ENCODE measurements around the gene C4A. TPM values are rescaled to one million over a fixed set of nuclear protein-coding genes. Genes with fewer than 3 reads are reported as not detected.

C4A gene
- total and polyA plus RNA-seq, 2 of the 4 experiments (the other 2 are of a cell fraction), result 0.90 to 3.8 TPM

DNA sequence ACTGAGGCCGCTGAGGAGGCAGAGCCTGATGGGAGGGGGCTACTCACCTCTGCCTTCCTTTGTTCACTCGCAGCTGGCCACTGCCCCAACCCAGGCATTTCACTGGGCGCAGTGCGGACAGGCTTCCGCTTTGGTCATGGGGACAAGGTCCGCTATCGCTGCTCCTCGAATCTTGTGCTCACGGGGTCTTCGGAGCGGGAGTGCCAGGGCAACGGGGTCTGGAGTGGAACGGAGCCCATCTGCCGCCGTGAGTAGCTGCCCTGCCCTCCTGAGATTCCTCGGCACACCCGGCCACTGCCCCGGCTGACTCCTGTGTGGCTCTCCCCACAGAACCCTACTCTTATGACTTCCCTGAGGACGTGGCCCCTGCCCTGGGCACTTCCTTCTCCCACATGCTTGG lies 48.3 kb upstream of the C4A start:
- no peak for TF ChIP-seq SMC3 (IDR thresholded peaks at IDR 0.05; ENCODE audit: low read depth, low read length)
- TF ChIP-seq MXI1 (IDR thresholded peaks at IDR 0.05; ENCODE audit: borderline replicate concordance, low read depth, low read length), result no peak
- no peak for TF ChIP-seq MAZ (IDR thresholded peaks at IDR 0.05; ENCODE audit: borderline replicate concordance, low read depth, low read length)
- no peak for TF ChIP-seq CHD1 (IDR thresholded peaks at IDR 0.05; ENCODE audit: low read depth, low read length)
- TF ChIP-seq RFX5 (IDR thresholded peaks at IDR 0.05; ENCODE audit: low read depth, low read length), result no peak
- no peak for TF ChIP-seq POLR2A (IDR thresholded peaks at IDR 0.05; ENCODE audit: low read depth, low read length)
- TF ChIP-seq MAFK (IDR thresholded peaks at IDR 0.05; ENCODE audit: low read depth, low read length), result no peak
- H2AK9ac ChIP-seq (replicated peaks; ENCODE audit: low read depth, low read length, poor library complexity), result no peak overlapping the region
- H3K79me1 ChIP-seq (ENCODE audit: low read depth in 1 of 2, low read length in 2 of 2), result no peaks in the 10 kb centered on the region
- ChIA-PET POLR2A (ENCODE audit: unreplicated experiment) (no interaction called here), CTCF (no interaction called here)
- peaks cover 8% of the 10 kb centered on the region for H3K27me3 ChIP-seq (ENCODE audit: control insufficient read depth, insufficient read depth, low read length)
- H2BK120ac ChIP-seq (ENCODE audit: low read depth, low read length), result no peak overlapping the region
- intact Hi-C loops (cut with micrococcal nuclease) (no loop called here), in situ Hi-C loops (cut with MboI; ENCODE audit: low sequenced_read_pairs) (no loop called here), dilution Hi-C loops (cut with HindIII; ENCODE audit: low sequenced_read_pairs, unreplicated experiment) (no loop called here)
- no peak overlapping the region for H3K18ac ChIP-seq (ENCODE audit: low read depth, low read length)
- DNase-seq (no peak), ATAC-seq (ENCODE audit: low read depth) (no peak)
- H2AFZ ChIP-seq (replicated peaks; ENCODE audit: low read length, poor library complexity), result no peak overlapping the region
- no peak overlapping the region for H3K4me2 ChIP-seq (ENCODE audit: low read depth, low read length)
- no peak overlapping the region for H4K8ac ChIP-seq (ENCODE audit: low read depth in 2 of 2, low read length in 2 of 2)
- no peak overlapping the region for H2BK20ac ChIP-seq (ENCODE audit: low read depth, low read length)
- no peak overlapping the region for H3K4me3 ChIP-seq (ENCODE audit: insufficient read depth, low read depth, low read length)
- no peak overlapping the region for H2BK15ac ChIP-seq (ENCODE audit: low read depth, low read length)
- no peaks in the 10 kb centered on the region for H3K9me3 ChIP-seq (ENCODE audit: control insufficient read depth, insufficient read depth, low read length)
- H4K20me1 ChIP-seq (ENCODE audit: insufficient read depth, low read length), result no peaks in the 10 kb centered on the region
- H3K4ac ChIP-seq (ENCODE audit: low read depth, low read length), result no peak overlapping the region
- H3K14ac ChIP-seq (replicated peaks; ENCODE audit: low read depth, low read length), result no peak overlapping the region
- H3K27ac ChIP-seq (ENCODE audit: insufficient read depth, low read length), result no peak overlapping the region
- no peak overlapping the region for H2BK5ac ChIP-seq (ENCODE audit: low read depth, low read length, poor library complexity, severe bottlenecking)
- H3K9ac ChIP-seq (ENCODE audit: low read depth, low read length), result no peak overlapping the region
- WGBS, 2 experiments (ENCODE audit: extremely low coverage in 2 of 2, insufficient read length in 1 of 2), result 85% methylated on average over 12 of the region's 19 CpGs; no CpG with 5 or more reads in 1 of the 2 experiments
- H4K5ac ChIP-seq (ENCODE audit: low read depth, low read length), result no peak overlapping the region
- no peak overlapping the region for H2AK5ac ChIP-seq (ENCODE audit: low read depth, low read length)
- no peak overlapping the region for H3K23ac ChIP-seq (ENCODE audit: low read depth, low read length)
- BruUV-seq (replicated peaks), result no TSS peak
- no peak overlapping the region for H4K91ac ChIP-seq (ENCODE audit: insufficient read depth, low read depth, low read length)
- H3K36me3 ChIP-seq (ENCODE audit: control insufficient read depth, insufficient read depth, low read length), result no peaks in the 10 kb centered on the region
- no peaks in the 10 kb centered on the region for H3K4me1 ChIP-seq (ENCODE audit: control insufficient read depth, insufficient read depth, low read length)
- H3K9me1 ChIP-seq (ENCODE audit: insufficient read depth, low read length), result no peaks in the 10 kb centered on the region
- H3K56ac ChIP-seq (ENCODE audit: extremely low read depth, insufficient read depth, low read length), result no peak overlapping the region
